HG03108 (cell line): Measurements from ENCODE around the gene TM9SF4.

Source experiments
- ATAC-seq: cut with Tn5 transposase; IDR thresholded peaks from one replicate; pipeline ENCODE4 v1.9.1; 2021; ENCODE audit warnings: moderate library complexity; ENCODE audit not compliant: unreplicated experiment

Gene TM9SF4

DNA sequence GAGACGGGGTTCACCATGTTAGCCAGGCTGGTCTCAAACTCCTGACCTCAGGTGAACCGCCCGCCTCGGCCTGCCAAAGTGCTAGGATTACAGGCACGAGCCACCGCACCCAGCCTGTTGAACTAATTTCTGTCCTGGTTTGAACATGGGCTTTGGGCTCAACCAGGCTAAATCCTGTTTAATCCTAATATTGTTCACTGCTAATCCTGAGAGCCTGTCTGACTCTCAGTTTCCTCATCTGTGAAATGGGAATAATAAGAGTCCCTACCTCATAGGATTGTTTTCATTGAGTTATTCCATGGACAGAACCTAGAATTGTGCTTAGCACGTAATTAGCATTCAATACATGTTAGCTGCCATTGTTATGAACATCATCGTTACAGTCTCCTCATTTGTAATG, 17.4 kb downstream of the TM9SF4 start:
- no peak for ATAC-seq

DNA sequence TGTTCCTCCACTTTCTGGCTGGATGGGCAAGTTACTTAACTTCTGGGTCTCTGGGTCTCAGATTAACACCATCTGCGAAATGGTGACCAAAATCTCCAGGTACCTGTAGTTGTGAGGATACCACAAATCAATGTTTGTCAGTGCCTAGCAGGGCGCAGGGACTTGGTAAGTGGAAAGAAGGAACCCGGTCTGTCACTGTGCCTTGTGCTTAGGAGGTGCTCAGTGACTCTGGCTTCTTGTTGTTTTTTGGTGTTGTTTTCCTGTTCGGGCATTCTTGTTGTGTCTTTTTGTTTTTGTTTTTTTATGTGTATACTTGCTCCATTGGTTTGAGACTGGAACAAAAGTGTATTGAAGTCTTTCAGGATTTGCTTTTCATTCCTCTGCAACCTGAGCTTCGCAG, 17.8 kb downstream of the TM9SF4 start:
- no peak for ATAC-seq

DNA sequence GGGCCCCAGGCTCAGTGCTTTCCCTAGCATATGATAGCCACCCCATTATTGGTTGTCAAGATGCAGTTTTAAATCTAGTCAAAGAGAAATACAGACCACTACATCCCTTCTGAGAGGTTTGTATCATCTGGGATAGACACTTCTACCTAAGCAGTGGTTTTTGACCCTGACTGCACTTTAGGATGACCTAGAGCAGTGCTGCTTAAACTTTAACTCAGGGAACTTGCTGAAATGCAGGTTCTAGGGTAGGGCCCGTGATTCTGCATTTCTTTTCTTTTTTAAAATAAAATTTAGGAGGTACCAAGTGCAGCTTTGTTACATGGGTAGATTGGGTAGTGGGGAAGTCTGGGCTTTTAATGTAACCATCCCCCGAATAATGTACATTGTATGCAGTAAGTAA, 18.7 kb downstream of the TM9SF4 start:
- no peak for ATAC-seq

DNA sequence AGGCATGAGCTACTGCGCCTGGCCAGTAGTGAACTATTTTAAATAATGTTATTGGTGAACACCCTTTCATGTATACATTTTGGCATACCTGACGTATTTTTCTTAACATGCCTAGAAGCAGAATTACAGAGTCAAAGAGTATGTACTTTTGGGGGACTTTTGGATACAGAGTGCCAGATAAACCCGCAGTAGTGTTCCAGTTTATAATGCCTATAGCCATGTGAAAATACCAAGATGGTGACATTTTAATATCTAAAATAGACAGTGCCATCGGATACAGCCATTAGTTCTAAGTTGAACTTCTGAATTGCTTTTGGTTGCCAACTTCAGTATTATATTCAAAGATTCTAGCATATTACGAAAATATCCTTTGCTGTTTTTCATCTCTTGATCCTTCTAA, 20.3 kb downstream of the TM9SF4 start:
- no peak for ATAC-seq

DNA sequence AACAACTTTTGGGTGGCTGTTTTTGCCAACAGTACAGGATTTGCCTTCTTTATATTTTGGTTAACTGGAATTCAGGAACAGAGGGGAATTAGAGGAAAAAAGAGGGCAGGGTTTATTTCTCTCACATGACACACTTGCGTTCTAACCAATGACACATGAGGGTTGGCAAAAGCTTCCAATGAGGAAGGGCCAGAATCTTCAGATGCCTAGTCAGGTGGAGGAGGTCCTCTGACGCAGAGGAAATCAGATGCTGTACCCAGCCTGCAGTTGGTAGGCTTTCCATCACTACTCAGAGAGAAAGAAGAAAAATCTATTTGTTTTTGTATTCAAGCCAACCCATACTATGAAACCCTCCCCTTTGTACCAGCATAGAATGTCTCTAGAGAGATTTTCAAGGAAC, 20.8 kb downstream of the TM9SF4 start:
- ATAC-seq: no peak

DNA sequence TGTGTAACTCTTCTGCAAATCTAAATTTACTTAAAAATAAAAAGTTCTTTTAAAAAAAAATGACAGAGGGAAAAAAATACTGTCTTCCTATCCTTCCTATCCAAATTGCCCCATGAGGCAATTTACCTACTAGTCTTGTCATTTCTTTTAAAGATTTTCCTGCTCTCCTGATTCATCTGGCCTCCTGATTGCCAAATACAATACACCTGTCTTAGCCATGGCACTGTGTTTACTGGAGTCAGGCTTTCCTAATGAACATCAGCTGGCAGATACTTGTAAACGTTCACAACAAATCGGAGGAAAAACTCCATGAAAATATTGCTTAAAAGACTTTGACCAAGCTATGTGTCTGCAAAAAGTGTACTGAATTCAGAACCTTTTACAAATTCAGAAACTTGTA, 21.5 kb downstream of the TM9SF4 start:
- ATAC-seq: no peak

DNA sequence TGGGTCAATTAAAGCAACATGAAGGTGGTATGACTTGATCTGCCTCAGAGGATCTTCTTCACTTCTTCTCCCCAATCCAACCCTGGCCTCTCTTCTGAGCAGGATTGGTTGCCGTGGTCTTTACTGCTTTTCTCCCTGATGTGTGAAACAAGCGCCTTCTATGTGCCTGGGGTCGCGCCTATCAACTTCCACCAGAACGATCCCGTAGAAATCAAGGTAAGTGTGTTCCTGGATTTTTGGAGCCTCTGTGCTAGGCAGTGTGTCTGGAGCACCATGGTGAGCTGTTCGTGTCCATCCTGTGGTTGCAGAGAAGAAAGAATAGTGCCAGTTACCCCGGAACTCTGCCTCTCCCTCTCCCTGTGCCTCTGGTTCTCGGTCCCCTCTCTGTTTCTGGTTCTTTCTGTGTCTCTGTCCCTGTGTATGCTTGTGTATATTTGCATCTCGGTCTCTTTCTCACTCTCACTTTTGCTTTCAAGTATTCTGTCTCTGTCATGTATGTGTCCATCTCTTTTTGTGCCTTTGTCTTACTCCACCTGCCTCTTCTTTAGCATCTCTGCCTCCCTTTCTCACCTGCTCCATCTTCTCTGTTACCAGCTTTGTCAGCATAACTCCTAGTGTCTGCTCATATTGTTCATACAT, 23.5 kb downstream of the TM9SF4 start:
- ATAC-seq: peak; percentile 74

DNA sequence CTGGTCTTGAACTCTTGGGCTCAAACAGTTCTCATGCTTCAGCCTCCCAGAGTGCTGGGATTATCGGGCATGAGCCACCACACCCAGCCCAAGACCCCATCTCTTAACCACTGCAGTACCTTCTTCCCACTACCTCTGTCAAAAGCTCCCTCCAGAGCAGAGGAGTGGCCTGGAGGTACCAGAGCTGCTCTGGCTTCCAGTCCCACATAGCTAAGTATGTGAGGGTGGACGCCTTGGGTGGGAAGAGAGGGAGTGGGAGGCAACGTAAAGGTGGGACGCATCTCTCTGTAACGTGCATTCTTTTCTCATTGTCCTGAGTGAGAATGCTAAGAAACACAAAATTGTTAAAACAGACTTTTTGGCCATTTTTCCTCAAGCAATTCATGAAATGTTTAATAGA, 24.5 kb downstream of the TM9SF4 start:
- no peak for ATAC-seq

DNA sequence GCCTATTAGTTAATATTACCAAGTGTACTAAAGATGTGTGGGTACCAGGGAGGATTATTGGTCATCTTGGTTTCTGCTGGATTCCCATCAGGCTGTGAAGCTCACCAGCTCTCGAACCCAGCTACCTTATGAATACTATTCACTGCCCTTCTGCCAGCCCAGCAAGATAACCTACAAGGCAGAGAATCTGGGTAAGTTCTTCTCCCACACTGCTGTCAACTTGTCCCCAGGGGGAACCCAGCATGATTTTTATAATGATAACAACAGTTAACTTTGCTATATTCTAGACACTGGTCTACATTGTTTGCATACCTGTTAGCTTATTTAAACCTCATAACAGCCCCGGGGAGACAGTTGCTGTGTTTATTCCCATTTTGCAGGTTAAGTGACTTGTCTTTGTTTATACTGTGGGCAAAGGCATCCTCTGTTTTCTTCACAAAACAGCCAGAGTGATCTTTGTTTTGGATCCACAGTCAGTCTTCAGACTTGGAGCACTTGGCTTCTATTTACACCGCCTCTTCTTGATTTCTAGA, 26.5 kb downstream of the TM9SF4 start:
- no peak for ATAC-seq

DNA sequence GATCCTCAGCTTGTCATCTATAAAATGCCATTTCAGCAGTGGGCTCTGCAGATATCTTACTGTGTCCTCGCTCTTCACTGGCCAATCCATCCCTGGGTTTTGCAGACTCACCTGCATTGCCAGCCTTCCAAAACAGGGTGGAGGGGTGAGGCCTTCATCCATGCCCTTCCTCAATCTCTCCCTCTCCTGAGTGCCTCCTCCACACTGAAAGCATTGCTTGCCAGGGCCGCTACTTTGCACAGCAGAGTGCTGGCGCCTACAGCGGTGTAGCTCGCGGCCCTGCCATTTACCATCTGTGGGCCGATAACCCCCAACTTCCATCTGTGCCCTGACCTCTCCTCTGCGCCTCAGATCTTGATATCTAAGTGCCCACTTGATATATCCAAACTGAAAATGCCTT, 29.4 kb downstream of the TM9SF4 start:
- no peak for ATAC-seq

DNA sequence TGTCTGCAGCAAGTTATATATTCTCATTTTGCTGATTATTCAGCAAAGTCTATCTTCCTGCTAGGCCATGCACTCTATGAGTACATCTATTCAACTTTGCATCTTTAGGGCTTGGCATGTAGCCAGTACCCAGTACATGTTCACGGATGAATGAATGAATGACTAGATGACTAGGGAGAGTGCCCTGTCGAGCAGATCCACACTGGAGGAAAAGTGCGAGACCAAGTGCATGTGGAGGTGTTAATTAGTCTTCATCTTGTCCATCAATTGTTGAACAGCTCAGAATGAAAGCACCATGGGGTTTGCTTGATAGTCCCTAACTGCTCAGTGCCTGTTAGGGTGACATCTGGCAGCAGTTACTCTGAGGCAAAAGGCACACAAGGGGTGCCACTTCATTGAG, 30.4 kb downstream of the TM9SF4 start:
- ATAC-seq: no peak

DNA sequence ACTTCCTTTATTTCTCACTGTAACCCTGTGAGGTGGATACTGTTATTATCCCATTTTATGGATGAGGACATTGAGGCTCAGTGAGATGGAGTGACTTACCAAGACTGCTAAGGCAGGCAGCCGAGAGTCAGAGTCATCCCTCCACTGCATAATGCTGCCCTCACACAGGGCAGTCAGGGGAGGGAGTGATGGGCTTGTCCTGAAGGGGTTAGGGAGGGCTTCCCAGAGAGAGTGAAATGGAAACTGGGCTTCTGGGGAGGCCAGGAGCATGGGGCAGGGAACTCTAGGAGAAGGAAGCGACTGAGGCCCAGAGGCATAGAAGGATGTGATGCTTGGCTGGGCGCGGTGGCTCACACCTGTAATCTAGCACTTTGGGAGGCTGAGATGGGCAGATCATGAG, 31.1 kb downstream of the TM9SF4 start:
- no peak for ATAC-seq

DNA sequence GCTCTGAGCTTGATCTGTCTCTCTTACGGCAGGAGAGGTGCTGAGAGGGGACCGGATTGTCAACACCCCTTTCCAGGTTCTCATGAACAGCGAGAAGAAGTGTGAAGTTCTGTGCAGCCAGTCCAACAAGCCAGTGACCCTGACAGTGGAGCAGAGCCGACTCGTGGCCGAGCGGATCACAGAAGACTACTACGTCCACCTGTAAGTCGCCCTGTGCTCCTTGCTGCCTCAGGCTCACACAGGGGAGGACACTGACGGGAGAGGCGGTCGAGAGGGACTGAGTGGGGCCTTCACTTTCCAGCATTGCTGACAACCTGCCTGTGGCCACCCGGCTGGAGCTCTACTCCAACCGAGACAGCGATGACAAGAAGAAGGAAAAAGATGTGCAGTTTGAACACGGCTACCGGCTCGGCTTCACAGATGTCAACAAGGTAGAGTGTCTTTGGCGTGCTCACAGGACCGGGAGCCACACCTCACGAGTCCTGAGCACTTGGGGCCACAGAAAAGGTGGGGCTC, 32.0 kb downstream of the TM9SF4 start:
- ATAC-seq: no peak

DNA sequence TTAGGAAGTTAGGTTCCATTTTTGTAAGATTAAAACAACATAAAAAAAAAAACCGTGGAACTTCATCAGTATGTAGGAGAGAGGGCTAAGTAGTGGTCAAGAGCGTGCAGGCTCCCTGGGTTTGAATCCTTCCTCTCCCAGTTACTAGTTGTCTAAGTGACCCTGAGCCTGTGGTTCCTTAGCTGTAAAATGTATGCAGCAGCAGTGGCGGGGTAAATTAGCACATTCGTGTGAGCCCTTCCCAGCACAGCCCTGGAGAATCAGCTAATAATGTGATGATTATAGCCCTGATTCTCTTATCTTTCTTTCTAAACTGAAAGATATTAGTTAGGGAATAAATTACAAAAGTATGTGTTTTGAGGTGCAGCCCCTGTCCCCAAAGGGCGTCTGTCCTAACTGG, 32.6 kb downstream of the TM9SF4 start:
- no peak for ATAC-seq

DNA sequence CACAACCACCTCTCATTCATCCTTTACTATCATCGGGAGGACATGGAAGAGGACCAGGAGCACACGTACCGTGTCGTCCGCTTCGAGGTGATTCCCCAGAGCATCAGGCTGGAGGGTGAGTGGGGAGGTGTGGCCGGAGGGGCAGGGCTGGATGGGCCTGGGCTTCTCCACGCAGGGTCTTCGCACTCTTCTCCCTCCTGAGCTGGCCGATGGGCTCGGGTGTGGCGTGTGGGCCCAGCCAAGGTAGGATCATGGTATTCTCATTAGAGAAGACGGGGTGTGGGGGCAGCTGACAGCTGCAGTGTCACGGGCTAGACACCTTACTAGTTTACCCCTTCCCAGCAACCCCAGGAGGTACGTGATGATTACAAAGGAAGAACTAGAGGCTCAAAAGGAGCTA, 33.5 kb downstream of the TM9SF4 start:
- no peak for ATAC-seq

DNA sequence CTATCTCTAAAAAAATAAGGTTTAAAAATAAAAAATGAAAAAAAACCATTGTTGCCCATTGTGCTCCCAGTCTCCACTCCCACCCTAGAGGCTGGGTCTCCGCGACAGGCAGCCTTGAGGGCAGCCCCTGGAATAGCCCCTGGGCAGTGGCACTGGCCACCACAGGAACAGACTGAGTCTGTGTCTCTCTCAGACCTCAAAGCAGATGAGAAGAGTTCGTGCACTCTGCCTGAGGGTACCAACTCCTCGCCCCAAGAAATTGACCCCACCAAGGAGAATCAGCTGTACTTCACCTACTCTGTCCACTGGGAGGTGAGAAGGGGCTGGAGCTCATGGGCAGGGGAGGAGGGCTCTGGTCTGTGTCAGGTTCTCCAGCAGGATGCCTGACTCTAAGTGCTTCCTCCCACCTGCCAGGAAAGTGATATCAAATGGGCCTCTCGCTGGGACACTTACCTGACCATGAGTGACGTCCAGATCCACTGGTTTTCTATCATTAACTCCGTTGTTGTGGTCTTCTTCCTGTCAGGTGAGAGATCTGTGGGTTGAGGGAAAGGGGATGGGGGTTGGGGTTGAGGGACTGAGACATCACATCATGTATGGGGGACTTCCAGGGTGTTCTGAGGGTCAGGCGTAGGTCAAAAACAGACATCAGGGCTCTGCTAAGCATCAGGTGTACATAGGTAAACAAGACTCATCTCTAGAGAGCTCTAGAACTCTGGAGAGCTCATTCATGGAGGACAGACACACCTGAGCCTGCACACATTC, 35.6 kb downstream of the TM9SF4 start:
- ATAC-seq: no peak

DNA sequence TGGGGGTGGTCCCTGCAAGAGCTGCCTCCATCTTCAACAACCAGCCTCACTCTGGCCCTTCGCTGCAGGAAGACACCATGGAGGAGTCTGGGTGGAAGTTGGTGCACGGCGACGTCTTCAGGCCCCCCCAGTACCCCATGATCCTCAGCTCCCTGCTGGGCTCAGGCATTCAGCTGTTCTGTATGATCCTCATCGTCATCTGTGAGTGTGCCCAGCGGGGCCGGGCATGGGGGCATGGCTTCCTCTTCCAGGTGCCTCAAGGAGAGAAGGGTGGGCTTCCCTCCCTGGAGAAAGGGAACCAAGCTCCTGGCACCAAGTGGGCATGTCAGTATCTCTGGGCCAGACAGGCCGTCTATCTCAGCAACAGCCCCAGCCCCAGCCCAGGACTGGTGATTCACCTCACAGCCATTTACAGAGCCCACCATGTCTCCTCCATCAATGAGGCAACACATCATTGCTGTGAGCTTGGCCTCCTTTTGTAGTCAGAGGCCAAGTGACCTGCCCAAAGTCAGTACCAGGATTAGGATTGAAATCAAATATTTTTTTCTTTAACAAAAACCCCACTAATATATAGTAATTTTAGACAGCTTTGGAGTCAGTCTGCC, 40.2 kb downstream of the TM9SF4 start:
- no peak for ATAC-seq

DNA sequence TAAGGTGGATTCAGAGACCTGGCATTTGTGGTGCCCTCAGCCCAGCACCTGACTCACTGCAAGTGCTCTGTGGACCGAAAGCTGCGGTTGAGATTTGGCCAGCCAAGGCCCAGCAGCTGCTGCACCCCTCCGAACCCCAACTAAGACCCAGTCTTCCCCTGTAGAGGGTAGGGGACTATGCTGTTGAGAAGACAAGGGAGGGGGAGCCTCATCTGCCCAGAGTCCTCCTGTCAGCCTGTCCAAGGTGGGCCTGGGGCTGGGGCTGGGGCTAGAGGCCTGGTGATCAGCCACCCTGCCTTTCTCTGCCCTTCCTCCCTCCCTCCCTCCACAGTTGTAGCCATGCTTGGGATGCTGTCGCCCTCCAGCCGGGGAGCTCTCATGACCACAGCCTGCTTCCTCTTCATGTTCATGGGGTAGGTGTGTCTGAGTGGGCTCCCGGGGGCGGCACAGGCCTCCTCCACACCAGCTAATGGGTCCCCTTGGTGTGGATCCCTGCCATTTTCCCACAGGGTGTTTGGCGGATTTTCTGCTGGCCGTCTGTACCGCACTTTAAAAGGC, 40.9 kb downstream of the TM9SF4 start:
- ATAC-seq: no peak

DNA sequence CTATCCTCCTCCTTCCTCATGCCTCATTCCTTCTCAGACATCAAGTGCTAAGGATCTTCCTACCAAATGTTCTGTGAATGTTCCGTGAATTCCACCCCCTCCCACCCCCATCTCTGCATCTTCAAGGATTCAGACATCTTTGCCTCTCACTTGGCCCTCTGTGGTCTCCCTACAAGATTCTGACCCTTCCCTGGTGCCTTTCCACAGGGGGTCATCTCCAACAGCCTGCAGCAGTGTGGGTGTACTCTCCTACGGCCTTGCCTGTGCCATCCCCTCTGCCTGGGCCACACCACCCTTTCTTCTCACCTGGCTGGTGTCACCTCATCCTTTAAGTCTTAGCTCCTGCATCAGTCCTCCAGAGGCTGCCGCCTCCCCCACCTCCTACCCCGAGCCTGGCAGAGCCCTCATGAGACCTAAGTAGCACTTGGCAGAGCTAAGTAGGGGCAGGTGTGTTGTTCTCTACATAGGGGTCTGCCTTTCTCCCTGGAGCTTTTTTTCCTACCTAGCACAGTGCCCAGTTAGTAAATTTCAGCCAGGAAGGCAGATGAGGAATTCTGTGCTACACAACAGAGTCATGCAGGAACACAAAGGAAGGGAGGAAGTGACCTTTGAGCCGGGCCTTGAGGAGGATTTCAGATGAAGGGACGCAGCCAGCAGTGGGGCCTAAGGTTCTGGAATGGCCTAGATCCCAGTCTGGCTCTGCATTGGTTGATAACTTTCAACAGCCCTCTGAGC, 43.1 kb downstream of the TM9SF4 start:
- ATAC-seq: no peak

DNA sequence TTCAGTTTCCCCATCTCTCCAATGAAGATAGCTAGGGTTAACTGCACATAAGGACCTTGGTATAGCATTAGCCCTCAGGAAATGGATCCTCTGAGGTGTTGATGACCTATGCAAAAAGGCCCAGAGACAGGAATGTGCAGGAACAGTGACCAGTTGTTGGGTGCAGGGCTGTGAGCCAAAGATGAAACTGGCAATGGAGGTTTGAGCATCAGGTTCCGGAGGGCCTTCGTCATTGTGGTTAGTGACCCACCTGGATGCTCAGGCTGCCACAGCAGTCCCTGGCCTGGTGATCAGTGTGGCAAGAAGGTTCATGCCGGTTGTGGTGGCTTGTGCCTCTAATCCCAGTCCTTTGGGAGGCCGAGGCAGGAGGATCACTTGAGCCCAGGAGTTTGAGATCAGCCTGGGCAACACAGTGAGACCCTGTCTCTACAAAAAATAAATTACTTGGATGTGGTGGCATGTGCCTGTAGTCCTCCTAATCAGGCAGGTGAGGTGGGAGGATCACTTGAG, 43.7 kb downstream of the TM9SF4 start:
- no peak for ATAC-seq

DNA sequence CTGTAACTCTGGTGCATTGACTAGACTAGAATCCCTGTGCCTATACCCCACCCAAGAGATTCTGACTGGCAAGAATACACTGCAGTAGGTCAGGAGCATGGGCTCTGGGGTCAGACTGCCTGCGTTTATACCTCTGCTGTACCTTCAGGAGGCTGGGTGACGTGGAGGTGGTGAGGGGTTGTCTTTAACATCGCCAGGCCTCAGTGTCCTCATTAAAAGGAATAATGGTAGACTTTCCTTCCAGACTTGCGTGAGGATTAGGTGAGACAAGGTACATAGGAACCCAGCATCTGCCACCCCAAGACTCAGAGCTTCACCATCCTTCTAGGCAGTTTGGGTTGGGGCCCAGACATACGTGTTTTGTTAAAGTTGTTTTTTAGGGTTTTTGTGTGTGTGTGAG, 44.3 kb downstream of the TM9SF4 start:
- ATAC-seq: no peak
